ENCODE measurements around the gene RNF114. TPM values are rescaled to one million over a fixed set of nuclear protein-coding genes. Genes with fewer than 3 reads are reported as not detected.
"Not testable (repeated sequence)": the region's sequence is repeated elsewhere in the genome, so short reads cannot be mapped to it uniquely, and the experiment has no call there.

RNF114 gene
- polyA plus RNA-seq, 3 donors from 2014 or later, result 87.1 to 104 (median 97.6) TPM

DNA sequence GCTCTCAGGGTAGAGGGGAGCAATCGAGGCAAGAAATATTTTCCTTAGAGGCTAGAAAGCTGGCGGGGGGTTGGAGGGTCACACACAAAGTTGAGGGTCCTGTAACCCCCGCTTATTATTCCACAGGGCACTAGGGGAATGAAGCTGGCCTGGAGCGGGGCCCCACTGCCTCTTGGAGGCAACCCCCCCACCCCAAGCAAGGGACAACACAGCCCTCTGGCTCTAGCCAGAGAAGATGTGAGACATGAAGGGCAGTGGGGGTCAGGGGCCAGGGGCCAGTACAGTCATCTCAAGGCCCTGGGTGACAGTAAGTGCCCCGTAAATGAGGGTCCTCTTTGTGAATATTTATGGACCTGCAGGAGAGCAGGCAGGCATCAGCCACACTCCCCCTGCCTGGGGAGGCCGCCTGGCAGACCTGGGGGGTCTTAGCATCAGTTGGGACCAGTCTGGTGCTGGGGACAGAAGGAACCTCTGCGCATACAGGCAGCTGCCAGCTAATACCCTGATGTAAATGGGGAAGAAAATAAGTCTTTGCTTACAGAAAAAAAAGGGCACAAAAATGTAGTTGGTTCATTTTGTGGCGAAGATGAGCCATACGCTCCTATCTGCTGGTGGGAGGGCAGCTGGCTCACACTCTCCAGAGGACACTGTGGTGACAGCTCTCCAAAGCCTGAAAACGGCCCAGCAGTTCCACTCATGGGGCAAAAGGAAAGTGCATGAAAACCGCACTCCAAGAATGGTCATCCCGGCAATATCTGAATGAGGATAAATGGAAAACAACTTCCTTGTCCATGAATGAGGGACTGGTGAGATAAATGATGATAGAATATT lies 42.7 kb upstream of the RNF114 start:
- peak overlapping the region in 3 of 6 donors; percentile 4 to 39 (median 25) for H3K27ac Mint-ChIP-seq
- peaks cover 0 to 9% (median 1%) of the 10 kb centered on the region in 3 donors for H3K36me3 Mint-ChIP-seq
- no peaks in the 10 kb centered on the region for H3K9me3 Mint-ChIP-seq
- H3K4me3 Mint-ChIP-seq, result peak overlapping the region in 1 of 5 donors; percentile 44
- H3K4me1 Mint-ChIP-seq, result peaks cover 2 to 15% of the 10 kb centered on the region in 2 donors
- peaks cover 0 to 2% (median 0%) of the 10 kb centered on the region in 3 donors for H3K27me3 Mint-ChIP-seq (ENCODE audit: low read depth in 3 of 3)
- no peak for DNase-seq

GRCh38 chr20:49894073-49894470 lies 42.1 kb upstream of the RNF114 start:
- DNase-seq, result no peak
- H3K9me3 Mint-ChIP-seq, result no peaks in the 10 kb centered on the region

GRCh38 chr20:49895474-49896093 lies 40.6 kb upstream of the RNF114 start:
- H3K9me3 Mint-ChIP-seq; H3K27me3 Mint-ChIP-seq (ENCODE audit: low read depth in 3 of 3); H3K4me3 Mint-ChIP-seq; DNase-seq; H3K4me1 Mint-ChIP-seq; H3K27ac Mint-ChIP-seq; H3K36me3 Mint-ChIP-seq: not testable (repeated sequence)

More at GRCh38 chr20:49894073-49894470, 42.1 kb upstream of the RNF114 start:
- Mint-ChIP-seq H3K4me3 (peak overlapping the region in 1 of 5 donors; percentile 44), H3K4me1 (peaks cover 0 to 15% of the 10 kb centered on the region in 2 donors), H3K27me3 (ENCODE audit: low read depth in 3 of 3) (peaks cover 0 to 2% (median 0%) of the 10 kb centered on the region in 3 donors), H3K36me3 (peaks cover 0 to 3% (median 0%) of the 10 kb centered on the region in 3 donors), H3K27ac (peak overlapping the region in 1 of 6 donors; percentile 4)

DNA sequence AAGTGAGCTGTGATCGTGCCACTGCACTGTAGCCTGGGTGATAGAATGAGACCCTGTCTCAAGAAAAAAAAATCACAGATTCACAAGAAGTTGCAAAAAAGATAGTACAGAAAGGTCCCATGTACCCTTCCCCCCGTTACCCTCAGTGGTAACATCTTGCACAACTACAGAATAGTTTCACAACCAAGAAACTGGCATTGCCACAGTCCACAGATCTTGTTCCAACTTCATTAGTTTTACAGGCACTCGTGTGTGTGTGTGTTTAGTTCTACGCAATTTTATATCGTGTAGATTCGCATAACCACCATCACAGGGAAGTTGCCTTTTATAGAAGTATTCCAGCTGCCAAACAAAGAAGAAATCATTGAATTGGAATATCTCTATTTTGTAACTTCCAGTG lies 40.0 kb upstream of the RNF114 start:
- Mint-ChIP-seq H3K9me3 (no peaks in the 10 kb centered on the region), H3K36me3 (no peaks in the 10 kb centered on the region), H3K27me3 (ENCODE audit: low read depth in 3 of 3) (peaks cover 0 to 2% (median 2%) of the 10 kb centered on the region in 3 donors), H3K4me1 (peaks cover 0 to 8% of the 10 kb centered on the region in 2 donors), H3K27ac (no peak overlapping the region), H3K4me3 (no peak overlapping the region)
- no peak for DNase-seq

DNA sequence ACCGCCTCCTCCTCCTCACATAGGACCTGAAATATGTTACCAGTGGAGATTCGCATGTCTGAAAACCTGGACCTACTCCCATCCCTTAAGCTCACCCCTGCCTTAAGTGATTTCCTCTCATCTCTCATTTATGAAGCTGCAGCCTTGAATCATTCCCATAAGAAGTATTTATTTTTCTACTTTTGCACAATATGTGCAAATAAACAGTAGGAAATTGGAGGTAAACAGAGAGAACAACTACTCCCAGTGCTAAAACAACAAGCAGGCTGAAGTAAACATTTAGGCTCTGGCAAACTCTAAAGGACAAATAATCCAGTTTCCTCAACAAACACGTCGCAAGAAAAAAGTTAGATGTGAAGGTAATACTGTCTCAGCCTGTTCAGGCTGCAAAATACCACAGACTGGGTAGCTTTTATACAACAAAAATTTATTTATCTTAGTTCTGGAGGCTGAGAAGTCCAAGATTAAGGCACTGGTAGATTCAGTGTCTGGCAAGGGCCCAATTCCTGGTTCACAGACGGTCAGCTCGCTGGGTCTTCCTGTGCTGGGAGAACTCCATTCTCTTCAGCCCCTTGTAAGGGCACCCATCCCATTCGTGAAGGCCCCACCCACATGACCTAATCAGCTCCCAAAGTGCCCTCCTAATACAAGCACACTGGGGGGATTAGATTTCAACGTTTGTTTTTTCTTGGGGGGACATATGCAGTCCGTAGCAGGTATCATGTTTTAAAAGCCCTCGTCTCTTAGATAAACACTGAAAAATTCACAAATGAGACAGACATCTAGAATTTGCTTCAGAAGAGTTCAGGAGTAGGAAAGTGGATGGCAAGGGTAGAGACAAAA lies 36.4 kb upstream of the RNF114 start:
- DNase-seq, result no peak
- H3K4me1 Mint-ChIP-seq, result no peaks in the 10 kb centered on the region
- H3K4me3 Mint-ChIP-seq, result no peak overlapping the region
- H3K27ac Mint-ChIP-seq, result no peak overlapping the region
- H3K36me3 Mint-ChIP-seq, result peaks cover 0 to 8% (median 3%) of the 10 kb centered on the region in 3 donors
- peaks cover 0 to 2% (median 1%) of the 10 kb centered on the region in 3 donors for H3K27me3 Mint-ChIP-seq (ENCODE audit: low read depth in 3 of 3)
- no peaks in the 10 kb centered on the region for H3K9me3 Mint-ChIP-seq

- Mint-ChIP-seq H3K9me3 (no peaks in the 10 kb centered on the region), H3K4me3 (no peak overlapping the region), H3K27ac (no peak overlapping the region), H3K36me3 (peaks cover 0 to 17% (median 10%) of the 10 kb centered on the region in 3 donors), H3K27me3 (ENCODE audit: low read depth in 3 of 3) (peaks cover 0 to 2% (median 1%) of the 10 kb centered on the region in 3 donors), H3K4me1 (peaks cover 0 to 3% of the 10 kb centered on the region in 2 donors)
- no peak for DNase-seq
Measured at GRCh38 chr20:49901588-49901987, 34.6 kb upstream of the RNF114 start.

DNA sequence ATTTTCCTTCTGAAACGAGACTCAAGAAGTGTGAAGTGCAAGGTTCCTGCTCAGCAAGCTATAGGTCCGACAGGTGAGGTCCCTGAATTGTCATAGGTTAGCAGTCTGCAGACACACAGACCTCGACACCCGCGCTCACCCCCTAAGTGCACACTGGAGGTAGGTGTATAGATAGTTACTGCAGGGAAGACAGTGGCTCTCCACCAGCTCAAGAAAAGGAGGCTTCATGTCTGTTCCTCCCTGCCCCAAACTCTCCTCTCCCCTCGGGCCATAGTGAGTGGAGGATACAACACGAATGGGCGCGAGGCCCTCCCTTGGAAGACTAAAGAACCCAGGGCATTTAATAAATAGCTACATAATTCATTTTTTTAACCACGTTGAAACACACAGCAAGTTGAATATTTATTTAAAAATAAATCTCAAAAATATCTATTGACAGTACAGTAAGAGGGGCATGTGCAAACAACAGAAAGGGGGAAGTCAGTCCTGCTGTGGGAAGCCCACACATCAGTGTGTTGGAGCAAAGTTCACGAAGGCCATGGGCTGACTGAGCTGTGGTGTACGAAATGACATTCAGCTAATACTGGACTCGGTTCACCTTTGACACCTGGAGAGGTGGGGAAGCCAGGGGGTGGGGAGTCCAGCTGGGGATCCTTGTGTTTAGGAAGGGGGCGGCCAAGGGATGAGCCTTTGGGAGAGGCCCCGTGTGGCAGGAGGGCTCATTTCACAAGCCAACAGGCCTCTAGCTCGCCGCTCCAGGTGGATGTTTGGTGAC lies 31.6 kb upstream of the RNF114 start:
- Mint-ChIP-seq H3K4me1 (peaks cover 0 to 3% of the 10 kb centered on the region in 2 donors), H3K9me3 (no peaks in the 10 kb centered on the region), H3K27ac (peak overlapping the region in 1 of 6 donors; percentile 42), H3K27me3 (ENCODE audit: low read depth in 3 of 3) (peaks cover 0 to 3% (median 3%) of the 10 kb centered on the region in 3 donors), H3K36me3 (peaks cover 0 to 28% (median 10%) of the 10 kb centered on the region in 3 donors), H3K4me3 (no peak overlapping the region)
- no peak for DNase-seq

DNA sequence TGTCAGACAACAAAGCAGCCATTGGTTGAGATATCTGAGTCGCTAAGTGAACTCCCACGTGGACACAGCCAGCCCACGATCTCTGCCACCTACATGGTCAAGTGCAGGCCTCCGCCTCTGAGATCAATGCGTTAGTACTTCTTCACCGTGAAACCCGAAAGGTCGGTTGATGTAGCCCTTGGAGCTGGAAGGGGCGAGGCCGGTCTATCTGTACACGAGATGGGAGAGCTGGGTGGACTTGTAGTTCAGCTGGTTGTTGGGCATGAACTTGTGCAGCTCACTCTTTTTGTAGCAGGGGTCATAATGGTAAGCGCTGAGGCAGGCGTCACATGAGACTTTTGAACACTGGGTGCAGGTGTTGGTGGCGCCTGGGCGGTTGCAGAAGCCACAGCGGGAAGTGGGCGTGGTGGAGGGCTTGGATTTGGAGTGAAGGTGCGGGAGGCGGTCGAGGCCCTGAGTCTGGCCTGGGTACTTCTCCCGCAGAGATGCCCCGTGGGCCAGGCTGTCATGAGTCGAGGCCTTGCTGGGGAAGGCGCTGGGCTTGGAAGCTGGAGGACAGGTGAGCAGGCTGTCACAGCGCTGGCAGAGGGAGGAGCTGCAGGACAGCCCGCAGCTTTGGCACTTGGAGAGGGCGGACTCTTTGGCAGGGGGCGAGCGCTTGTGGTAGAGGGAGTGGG lies 30.6 kb upstream of the RNF114 start:
- H3K27me3 Mint-ChIP-seq (ENCODE audit: low read depth in 3 of 3), result peaks cover 0 to 3% (median 2%) of the 10 kb centered on the region in 3 donors
- peak overlapping the region in 2 of 6 donors; percentile 2 to 16 for H3K27ac Mint-ChIP-seq
- H3K9me3 Mint-ChIP-seq, result no peaks in the 10 kb centered on the region
- peaks cover 0 to 29% (median 10%) of the 10 kb centered on the region in 3 donors for H3K36me3 Mint-ChIP-seq
- H3K4me3 Mint-ChIP-seq, result peak overlapping the region in 1 of 5 donors; percentile 4
- H3K4me1 Mint-ChIP-seq, result peaks cover 0 to 7% of the 10 kb centered on the region in 2 donors
- no peak for DNase-seq

GRCh38 chr20:49906101-49906604 lies 30.0 kb upstream of the RNF114 start:
- H3K4me1 Mint-ChIP-seq, result peaks cover 0 to 9% of the 10 kb centered on the region in 2 donors
- H3K9me3 Mint-ChIP-seq, result no peaks in the 10 kb centered on the region
- H3K27me3 Mint-ChIP-seq (ENCODE audit: low read depth in 3 of 3), result peaks cover 0 to 3% (median 2%) of the 10 kb centered on the region in 3 donors
- no peak overlapping the region for H3K4me3 Mint-ChIP-seq
- DNase-seq, result no peak
- no peak overlapping the region for H3K27ac Mint-ChIP-seq
- H3K36me3 Mint-ChIP-seq, result peaks cover 0 to 29% (median 10%) of the 10 kb centered on the region in 3 donors

GRCh38 chr20:49906615-49907154 lies 29.5 kb upstream of the RNF114 start:
- Mint-ChIP-seq H3K36me3 (peaks cover 0 to 29% (median 10%) of the 10 kb centered on the region in 3 donors), H3K4me1 (peaks cover 0 to 9% of the 10 kb centered on the region in 2 donors), H3K27me3 (ENCODE audit: low read depth in 3 of 3) (peaks cover 0 to 3% (median 2%) of the 10 kb centered on the region in 3 donors), H3K9me3 (no peaks in the 10 kb centered on the region), H3K4me3 (no peak overlapping the region), H3K27ac (no peak overlapping the region)
- DNase-seq, result no peak

DNA sequence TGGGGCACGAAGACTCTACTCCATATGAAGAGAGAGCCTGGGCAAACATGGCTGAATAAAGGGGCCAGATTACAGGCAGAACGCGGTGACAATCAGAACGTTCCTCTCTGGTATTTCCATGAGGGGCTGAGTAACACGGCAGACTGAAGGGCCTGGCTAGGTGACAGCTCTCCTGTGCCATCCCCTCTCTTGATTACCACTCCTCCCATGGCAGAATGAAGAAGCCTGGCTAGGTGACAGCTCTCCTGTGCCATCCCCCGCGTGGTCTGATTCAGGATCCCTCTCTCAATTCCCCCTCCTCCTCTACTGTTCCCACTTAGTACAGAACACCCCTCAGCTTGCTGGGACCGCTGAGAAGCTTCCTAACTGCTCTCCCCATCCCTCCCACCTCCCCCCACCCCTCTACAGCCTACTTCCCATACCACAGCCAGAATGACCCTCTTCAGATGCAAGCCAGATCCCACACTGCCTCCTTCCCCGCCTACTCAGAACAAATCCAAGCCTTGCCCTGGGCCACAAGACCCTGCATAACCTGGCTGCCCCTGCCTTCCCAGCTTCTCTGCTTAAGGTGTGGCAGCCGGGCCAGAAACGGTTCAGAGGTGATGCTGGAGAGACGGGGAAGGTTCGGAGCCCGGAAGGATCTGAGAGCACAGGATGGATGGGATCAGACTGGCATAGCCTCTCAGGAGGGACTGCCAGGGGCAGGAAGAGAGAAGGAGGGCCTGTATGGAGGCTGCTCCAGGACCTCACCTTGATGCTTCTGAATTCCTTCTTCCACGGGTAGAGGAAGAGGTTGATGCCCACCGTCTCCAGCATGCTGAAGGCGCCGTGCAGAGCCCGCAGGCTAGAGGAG lies 28.6 kb upstream of the RNF114 start:
- Mint-ChIP-seq H3K36me3 (peaks cover 0 to 29% (median 10%) of the 10 kb centered on the region in 3 donors), H3K9me3 (no peaks in the 10 kb centered on the region), H3K27me3 (ENCODE audit: low read depth in 3 of 3) (peaks cover 0 to 3% (median 2%) of the 10 kb centered on the region in 3 donors), H3K4me1 (peaks cover 4 to 12% of the 10 kb centered on the region in 2 donors), H3K4me3 (no peak overlapping the region), H3K27ac (no peak overlapping the region)
- DNase-seq, result no peak

Data from immature natural killer cell (primary cell).